ENCODE data around the gene HMGA1. TPM values are rescaled to one million over a fixed set of nuclear protein-coding genes. Genes with fewer than 3 reads are reported as not detected.

Gene HMGA1
- total and polyA plus RNA-seq, 2 experiments from 2014 or later, result 1,411 to 2,052 TPM

DNA sequence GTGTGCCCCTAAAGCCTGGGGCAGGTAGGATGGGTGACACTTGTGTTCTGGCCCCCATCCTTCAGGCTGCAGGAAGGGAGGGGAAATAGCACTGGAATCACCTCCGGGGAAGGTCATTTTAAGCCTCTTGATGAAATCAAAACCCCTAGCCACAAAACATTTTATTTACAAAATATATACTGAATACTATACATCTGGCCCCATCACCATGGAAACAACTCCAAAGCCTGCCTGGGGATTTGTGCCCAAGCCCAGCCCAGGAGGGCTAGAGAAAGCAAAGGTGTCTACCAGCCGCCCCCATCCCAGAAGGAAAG lies 9.5 kb downstream of the HMGA1 start (continued):
- TF ChIP-seq JUNB (IDR thresholded peaks at IDR 0.05; ENCODE audit: unreplicated experiment), result no peak
- TF ChIP-seq STAT1 (IDR thresholded peaks at IDR 0.05; ENCODE audit: unreplicated experiment), result no peak
- no peak for TF ChIP-seq NANOG (IDR thresholded peaks at IDR 0.05; ENCODE audit: borderline replicate concordance)
- TF ChIP-seq, protein P1, sequence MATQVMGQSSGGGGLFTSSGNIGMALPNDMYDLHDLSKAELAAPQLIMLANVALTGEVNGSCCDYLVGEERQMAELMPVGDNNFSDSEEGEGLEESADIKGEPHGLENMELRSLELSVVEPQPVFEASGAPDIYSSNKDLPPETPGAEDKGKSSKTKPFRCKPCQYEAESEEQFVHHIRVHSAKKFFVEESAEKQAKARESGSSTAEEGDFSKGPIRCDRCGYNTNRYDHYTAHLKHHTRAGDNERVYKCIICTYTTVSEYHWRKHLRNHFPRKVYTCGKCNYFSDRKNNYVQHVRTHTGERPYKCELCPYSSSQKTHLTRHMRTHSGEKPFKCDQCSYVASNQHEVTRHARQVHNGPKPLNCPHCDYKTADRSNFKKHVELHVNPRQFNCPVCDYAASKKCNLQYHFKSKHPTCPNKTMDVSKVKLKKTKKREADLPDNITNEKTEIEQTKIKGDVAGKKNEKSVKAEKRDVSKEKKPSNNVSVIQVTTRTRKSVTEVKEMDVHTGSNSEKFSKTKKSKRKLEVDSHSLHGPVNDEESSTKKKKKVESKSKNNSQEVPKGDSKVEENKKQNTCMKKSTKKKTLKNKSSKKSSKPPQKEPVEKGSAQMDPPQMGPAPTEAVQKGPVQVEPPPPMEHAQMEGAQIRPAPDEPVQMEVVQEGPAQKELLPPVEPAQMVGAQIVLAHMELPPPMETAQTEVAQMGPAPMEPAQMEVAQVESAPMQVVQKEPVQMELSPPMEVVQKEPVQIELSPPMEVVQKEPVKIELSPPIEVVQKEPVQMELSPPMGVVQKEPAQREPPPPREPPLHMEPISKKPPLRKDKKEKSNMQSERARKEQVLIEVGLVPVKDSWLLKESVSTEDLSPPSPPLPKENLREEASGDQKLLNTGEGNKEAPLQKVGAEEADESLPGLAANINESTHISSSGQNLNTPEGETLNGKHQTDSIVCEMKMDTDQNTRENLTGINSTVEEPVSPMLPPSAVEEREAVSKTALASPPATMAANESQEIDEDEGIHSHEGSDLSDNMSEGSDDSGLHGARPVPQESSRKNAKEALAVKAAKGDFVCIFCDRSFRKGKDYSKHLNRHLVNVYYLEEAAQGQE (IDR thresholded peaks at IDR 0.05; ENCODE audit: unreplicated experiment), result no peak
- TF ChIP-seq CREB1 (CRISPR knock-in tag; IDR thresholded peaks at IDR 0.05; ENCODE audit: low read depth), result no peak
- TF ChIP-seq EZH2 (IDR thresholded peaks at IDR 0.05; ENCODE audit: low read depth, unreplicated experiment), result no peak

DNA sequence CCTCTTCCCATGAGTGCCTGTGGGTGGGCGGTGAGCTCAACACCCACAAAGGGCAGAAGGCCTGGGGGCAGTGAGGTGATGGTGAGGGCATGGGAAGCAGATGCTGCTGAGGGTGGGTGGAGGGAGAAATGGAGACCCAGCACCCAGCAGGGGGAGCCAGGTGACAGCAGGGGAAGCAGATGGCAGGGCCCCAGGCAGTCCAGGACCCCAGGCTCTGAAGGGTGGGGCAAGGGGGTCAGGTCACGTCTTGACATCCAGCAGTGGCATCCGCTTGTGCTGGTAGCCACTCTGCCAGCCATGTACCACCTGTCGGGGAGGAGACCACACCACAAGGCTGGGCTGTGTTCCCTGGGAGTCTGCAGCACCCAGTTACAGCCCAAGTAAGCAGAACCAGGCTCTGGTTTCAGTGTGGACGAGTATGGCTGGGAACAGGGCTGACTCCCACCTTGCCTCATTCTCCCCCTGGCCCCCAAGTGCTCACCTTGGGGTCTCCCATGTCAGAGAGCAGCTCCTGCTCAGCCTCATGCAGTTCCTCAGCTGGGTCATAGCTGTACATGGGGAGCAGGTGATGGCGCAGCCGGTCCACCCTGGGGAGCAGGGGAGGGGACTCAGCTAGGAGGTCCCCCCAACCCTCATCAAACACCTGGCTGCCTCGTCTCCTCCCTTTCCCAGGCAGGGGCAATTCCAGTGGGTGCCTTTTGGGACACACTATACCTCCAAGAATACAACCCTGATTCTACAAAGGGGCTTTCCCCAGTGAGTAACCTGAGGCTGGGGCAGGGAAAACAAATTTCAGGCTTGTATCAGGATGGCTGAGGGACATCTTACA lies 10.1 kb downstream of the HMGA1 start:
- Histone ChIP-seq H3K4me1 (ENCODE audit: insufficient read depth) (peaks cover 30% of the 10 kb centered on the region; the same call in 1 of the 2 replicates), H3K4me3 (no peak overlapping the region), H3K4me2 (no peak overlapping the region), H3K79me2 (replicated peaks; ENCODE audit: insufficient read depth) (peaks cover 17% of the 10 kb centered on the region), H3K27me3 (ENCODE audit: insufficient read depth) (no peaks in the 10 kb centered on the region), H3K27ac (ENCODE audit: low read depth) (peak overlapping the region; percentile 24), H3K36me3 (ENCODE audit: insufficient read depth) (peaks cover 20% of the 10 kb centered on the region; the same call in 1 of the 2 replicates), H3F3A (replicated peaks; ENCODE audit: low read depth) (peaks cover 46% of the 10 kb centered on the region), H4K20me1 (replicated peaks; ENCODE audit: insufficient read depth) (peaks cover 21% of the 10 kb centered on the region), H2AFZ (no peak overlapping the region), H3K9me2 (ENCODE audit: insufficient read depth) (no peaks in the 10 kb centered on the region)
- Mint-ChIP-seq H3K4me1 (peaks cover 48% of the 10 kb centered on the region), H3K4me3 (peak overlapping the region; percentile 48), H3K9me3 (peaks cover 2% of the 10 kb centered on the region; the same call in 2 of the 3 replicates), H3K36me3 (ENCODE audit: low read depth) (peaks cover 46% of the 10 kb centered on the region), H3K27ac (peak overlapping the region; percentile 74), H3K27me3 (ENCODE audit: insufficient read depth, low read depth, poor library complexity) (peaks cover 67% of the 10 kb centered on the region)
- ATAC-seq, result peak; percentile 18
- peak; percentile 80 for DNase-seq (ENCODE audit: low spot score)
- TF ChIP-seq NANOG (IDR thresholded peaks at IDR 0.05; ENCODE audit: borderline replicate concordance) (no peak), STAT1 (IDR thresholded peaks at IDR 0.05; ENCODE audit: unreplicated experiment) (no peak), JUNB (IDR thresholded peaks at IDR 0.05; ENCODE audit: unreplicated experiment) (no peak), ZNF331 (CRISPR knock-in tag; IDR thresholded peaks at IDR 0.05; ENCODE audit: low read depth) (no peak), EZH2phosphoT487 (IDR thresholded peaks at IDR 0.05; ENCODE audit: unreplicated experiment) (no peak)
- TF ChIP-seq, protein P2, sequence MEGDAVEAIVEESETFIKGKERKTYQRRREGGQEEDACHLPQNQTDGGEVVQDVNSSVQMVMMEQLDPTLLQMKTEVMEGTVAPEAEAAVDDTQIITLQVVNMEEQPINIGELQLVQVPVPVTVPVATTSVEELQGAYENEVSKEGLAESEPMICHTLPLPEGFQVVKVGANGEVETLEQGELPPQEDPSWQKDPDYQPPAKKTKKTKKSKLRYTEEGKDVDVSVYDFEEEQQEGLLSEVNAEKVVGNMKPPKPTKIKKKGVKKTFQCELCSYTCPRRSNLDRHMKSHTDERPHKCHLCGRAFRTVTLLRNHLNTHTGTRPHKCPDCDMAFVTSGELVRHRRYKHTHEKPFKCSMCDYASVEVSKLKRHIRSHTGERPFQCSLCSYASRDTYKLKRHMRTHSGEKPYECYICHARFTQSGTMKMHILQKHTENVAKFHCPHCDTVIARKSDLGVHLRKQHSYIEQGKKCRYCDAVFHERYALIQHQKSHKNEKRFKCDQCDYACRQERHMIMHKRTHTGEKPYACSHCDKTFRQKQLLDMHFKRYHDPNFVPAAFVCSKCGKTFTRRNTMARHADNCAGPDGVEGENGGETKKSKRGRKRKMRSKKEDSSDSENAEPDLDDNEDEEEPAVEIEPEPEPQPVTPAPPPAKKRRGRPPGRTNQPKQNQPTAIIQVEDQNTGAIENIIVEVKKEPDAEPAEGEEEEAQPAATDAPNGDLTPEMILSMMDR (conservative IDR thresholded peaks at IDR 0.05; ENCODE audit: low read depth in 2 of 2), result peak; percentile 35 to 67; a peak in 3 of 4 replicates
- TF ChIP-seq, protein P3, sequence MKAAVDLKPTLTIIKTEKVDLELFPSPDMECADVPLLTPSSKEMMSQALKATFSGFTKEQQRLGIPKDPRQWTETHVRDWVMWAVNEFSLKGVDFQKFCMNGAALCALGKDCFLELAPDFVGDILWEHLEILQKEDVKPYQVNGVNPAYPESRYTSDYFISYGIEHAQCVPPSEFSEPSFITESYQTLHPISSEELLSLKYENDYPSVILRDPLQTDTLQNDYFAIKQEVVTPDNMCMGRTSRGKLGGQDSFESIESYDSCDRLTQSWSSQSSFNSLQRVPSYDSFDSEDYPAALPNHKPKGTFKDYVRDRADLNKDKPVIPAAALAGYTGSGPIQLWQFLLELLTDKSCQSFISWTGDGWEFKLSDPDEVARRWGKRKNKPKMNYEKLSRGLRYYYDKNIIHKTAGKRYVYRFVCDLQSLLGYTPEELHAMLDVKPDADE (IDR thresholded peaks at IDR 0.05), result no peak
- TF ChIP-seq, protein P4, sequence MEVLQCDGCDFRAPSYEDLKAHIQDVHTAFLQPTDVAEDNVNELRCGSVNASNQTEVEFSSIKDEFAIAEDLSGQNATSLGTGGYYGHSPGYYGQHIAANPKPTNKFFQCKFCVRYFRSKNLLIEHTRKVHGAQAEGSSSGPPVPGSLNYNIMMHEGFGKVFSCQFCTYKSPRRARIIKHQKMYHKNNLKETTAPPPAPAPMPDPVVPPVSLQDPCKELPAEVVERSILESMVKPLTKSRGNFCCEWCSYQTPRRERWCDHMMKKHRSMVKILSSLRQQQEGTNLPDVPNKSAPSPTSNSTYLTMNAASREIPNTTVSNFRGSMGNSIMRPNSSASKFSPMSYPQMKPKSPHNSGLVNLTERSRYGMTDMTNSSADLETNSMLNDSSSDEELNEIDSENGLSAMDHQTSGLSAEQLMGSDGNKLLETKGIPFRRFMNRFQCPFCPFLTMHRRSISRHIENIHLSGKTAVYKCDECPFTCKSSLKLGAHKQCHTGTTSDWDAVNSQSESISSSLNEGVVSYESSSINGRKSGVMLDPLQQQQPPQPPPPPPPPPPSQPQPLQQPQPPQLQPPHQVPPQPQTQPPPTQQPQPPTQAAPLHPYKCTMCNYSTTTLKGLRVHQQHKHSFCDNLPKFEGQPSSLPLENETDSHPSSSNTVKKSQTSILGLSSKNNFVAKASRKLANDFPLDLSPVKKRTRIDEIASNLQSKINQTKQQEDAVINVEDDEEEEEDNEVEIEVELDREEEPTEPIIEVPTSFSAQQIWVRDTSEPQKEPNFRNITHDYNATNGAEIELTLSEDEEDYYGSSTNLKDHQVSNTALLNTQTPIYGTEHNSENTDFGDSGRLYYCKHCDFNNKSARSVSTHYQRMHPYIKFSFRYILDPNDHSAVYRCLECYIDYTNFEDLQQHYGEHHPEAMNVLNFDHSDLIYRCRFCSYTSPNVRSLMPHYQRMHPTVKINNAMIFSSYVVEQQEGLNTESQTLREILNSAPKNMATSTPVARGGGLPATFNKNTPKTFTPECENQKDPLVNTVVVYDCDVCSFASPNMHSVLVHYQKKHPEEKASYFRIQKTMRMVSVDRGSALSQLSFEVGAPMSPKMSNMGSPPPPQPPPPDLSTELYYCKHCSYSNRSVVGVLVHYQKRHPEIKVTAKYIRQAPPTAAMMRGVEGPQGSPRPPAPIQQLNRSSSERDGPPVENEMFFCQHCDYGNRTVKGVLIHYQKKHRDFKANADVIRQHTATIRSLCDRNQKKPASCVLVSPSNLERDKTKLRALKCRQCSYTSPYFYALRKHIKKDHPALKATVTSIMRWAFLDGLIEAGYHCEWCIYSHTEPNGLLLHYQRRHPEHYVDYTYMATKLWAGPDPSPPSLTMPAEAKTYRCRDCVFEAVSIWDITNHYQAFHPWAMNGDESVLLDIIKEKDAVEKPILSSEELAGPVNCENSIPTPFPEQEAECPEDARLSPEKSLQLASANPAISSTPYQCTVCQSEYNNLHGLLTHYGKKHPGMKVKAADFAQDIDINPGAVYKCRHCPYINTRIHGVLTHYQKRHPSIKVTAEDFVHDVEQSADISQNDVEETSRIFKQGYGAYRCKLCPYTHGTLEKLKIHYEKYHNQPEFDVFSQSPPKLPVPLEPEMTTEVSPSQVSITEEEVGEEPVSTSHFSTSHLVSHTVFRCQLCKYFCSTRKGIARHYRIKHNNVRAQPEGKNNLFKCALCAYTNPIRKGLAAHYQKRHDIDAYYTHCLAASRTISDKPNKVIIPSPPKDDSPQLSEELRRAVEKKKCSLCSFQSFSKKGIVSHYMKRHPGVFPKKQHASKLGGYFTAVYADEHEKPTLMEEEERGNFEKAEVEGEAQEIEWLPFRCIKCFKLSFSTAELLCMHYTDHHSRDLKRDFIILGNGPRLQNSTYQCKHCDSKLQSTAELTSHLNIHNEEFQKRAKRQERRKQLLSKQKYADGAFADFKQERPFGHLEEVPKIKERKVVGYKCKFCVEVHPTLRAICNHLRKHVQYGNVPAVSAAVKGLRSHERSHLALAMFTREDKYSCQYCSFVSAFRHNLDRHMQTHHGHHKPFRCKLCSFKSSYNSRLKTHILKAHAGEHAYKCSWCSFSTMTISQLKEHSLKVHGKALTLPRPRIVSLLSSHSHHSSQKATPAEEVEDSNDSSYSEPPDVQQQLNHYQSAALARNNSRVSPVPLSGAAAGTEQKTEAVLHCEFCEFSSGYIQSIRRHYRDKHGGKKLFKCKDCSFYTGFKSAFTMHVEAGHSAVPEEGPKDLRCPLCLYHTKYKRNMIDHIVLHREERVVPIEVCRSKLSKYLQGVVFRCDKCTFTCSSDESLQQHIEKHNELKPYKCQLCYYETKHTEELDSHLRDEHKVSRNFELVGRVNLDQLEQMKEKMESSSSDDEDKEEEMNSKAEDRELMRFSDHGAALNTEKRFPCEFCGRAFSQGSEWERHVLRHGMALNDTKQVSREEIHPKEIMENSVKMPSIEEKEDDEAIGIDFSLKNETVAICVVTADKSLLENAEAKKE (CRISPR knock-in tag; IDR thresholded peaks at IDR 0.05), result peak; percentile 74; the same call in 1 of the 2 replicates
